ENCODE data around the gene ALG10B.

- TF ChIP-seq CTCF (IDR thresholded peaks at IDR 0.05) (no peak), POLR2A (IDR thresholded peaks at IDR 0.05) (no peak)
These were observed 27.2 kb upstream of the ALG10B start for GRCh38 chr12:38289396-38289795.

Data from uterus (tissue), 2 donors.